Activated T-cell treated with anti-CD3 and anti-CD28 coated beads for 1 hour (primary cell): Measurements from ENCODE around the gene TNFRSF19.

Experiments used
- DNase-seq: peaks from one replicate; pipeline ENCODE4 v3.0.0-alpha.2; 2020; ENCODE audit warnings: low read depth

TNFRSF19 gene

GRCh38 chr13:23722726-23723453 is 152.7 kb downstream of the TNFRSF19 start:
- DNase-seq = no peak

DNA sequence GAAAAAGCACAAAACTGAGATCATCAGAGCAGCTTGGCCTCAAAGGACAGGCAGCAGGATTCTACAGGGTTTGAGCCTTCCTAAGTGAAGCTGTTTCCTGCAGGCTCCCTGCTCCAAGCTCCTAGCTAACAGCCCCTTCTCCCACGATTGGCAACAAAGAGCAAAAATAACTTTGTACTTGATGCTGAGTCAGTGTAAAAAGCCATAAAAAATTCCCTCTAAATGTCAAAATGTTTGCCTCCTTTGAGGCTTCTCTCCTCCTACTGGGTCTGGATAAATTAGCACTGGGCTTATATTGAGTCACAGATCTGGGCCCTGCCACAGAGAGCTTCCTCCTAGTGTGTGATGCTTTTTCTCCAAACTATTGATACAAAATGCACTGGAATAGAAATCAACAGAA is 153.3 kb downstream of the TNFRSF19 start:
- no peak for DNase-seq

- no peak for DNase-seq
These were observed 154.2 kb downstream of the TNFRSF19 start for GRCh38 chr13:23724196-23724970.
